22Rv1 (cell line): ENCODE data around the gene UCK2.

Source experiments
- H3K27ac ChIP-seq: fragments of 450-650 bp; 2 replicates; pipeline ENCODE4 v1.5.1; 2017
- ZFX ChIP-seq: fragments of 450-650 bp; IDR thresholded peaks from 2 replicates; pipeline ENCODE4 v1.6.1; 2017; ENCODE audit warnings: antibody characterized with exemption, borderline replicate concordance
- TF ChIP-seq, protein P1 (sequence below): fragments of 450-650 bp; IDR thresholded peaks from 2 replicates; pipeline ENCODE4 v1.5.1; 2017; ENCODE audit warnings: mild to moderate bottlenecking

Gene UCK2

DNA sequence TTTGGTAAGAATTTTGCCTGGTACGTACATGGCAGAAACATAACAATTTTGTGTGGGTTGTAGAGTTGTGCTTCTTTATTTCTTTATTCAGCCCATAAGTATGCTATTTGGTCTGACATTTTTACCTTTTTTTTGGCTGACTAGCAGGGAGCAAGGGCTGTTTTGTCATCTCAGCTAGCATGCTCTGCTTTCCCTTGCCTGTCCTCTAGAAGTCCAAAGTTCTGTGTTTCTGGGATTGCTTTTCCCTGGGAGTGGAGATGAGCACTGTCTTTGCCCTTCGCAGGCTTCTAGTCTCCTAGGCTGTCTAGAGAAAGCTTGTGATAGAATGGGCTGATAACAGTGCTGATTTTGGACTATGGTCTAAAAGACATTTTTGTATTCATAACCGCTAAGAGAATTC is 7.5 kb downstream of the UCK2 start:
- no peak overlapping the region for H3K27ac ChIP-seq
- no peak for TF ChIP-seq ZFX
- TF ChIP-seq, protein P1, sequence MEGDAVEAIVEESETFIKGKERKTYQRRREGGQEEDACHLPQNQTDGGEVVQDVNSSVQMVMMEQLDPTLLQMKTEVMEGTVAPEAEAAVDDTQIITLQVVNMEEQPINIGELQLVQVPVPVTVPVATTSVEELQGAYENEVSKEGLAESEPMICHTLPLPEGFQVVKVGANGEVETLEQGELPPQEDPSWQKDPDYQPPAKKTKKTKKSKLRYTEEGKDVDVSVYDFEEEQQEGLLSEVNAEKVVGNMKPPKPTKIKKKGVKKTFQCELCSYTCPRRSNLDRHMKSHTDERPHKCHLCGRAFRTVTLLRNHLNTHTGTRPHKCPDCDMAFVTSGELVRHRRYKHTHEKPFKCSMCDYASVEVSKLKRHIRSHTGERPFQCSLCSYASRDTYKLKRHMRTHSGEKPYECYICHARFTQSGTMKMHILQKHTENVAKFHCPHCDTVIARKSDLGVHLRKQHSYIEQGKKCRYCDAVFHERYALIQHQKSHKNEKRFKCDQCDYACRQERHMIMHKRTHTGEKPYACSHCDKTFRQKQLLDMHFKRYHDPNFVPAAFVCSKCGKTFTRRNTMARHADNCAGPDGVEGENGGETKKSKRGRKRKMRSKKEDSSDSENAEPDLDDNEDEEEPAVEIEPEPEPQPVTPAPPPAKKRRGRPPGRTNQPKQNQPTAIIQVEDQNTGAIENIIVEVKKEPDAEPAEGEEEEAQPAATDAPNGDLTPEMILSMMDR = no peak

DNA sequence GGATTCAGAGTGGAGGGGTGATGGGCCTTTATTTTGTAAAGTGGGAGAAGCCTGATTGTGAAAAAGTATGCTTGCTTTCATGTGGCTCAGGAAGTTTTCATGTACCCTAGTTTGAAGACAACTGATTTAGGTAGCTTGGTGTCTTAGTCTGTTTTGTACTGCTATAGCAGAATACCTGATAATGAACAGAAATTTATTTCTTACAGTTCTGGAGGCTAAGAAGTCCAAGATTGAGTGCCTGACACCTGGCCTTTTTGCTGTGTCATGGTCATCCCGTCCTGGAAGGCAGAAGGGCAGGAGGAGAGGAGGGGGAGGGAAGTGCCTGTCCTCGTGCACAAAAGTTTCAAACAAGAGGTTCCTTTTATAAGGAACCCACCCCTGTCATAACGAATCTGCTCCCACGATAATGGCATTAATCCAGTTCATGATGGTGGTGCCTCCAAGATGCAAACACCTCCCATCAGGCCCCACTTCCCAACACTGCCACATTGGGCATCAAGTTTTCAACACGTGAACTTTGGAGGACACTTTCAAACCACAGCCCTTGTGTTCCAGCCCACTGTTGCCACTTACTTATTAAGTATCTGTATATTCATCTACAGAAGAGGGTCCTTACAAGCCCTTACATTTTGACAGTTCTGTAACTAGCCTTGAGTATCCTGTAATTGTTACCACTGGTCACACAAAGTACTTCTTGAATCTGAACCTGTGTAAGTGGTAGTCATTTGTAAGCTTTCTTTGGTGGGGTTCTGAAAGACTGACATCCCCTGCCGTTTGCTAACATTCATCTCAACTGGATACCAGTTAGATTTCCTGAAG is 9.5 kb downstream of the UCK2 start:
- TF ChIP-seq ZFX = no peak
- TF ChIP-seq, protein P1 = no peak
- peak overlapping the region; percentile 12; the same call in 1 of the 2 replicates for H3K27ac ChIP-seq

DNA sequence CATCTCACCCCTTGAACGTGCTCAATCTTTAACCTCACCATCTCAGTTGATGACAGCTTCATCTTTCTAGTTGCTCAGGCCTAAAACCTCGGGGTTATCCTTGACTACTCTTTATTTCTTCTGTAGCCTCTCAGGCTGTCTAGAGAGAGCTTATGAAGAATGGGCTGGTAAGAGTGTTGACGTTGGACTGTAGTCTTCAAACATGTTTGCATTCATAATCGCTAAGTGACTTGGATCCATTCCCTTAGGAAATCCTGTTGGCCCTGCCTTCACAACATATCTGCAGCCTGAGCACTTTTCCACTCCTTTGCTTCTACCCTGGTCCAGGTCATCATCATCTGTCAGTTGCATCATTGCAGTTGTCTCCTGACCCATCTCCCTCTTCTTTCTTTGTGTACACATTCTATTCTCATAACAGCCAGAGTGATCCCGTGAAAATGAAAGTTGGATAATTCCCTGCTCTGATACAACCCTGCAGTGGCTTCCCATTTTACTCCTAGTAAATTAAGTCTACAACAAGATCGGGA is 10.5 kb downstream of the UCK2 start:
- no peak for TF ChIP-seq ZFX
- TF ChIP-seq, protein P1 = no peak
- peak overlapping the region; percentile 12; the same call in 1 of the 2 replicates for H3K27ac ChIP-seq

DNA sequence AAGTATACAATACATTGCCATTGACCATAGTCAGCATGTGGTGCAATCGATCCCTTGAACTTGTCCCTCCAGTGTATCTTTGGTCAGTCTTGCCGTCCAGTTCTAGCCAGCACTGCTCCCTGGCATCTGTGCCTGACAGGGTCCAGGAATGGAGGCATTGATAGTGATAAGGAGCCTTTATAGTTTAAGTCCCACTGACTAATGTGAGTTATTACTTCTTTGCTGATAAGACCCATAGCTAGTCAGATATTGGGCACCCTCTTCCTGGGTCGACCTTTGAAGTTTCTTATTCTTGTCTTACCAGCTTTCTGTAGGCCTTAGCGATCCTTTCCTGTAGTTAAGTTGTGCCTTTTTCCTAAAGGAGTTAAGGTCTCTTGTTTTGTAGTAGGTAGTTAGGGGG is 13.0 kb downstream of the UCK2 start:
- H3K27ac ChIP-seq = no peak overlapping the region
- no peak for TF ChIP-seq ZFX
- TF ChIP-seq, protein P1 = no peak

DNA sequence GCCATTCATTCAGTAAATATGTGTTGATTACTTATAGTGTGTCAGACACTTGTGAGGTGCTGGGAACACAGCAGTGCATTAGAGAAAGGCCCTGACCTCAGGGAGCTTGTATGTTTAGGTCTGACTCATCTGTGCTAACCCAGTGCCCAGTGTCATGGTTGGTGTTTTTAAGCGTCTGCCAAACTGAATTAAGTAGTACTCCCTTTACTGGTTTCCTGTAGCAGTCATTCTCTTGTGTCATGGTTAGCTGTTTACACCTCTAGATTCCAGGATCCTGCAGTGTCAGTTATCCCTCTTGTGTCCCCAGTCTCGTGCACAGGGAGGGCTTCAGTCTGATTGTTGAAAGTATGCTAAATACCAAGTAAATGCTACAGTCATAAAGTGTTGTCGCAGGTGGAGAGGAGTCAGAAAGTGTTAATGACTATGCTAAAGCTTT is 14.2 kb downstream of the UCK2 start:
- TF ChIP-seq, protein P1 = no peak
- no peak for TF ChIP-seq ZFX

DNA sequence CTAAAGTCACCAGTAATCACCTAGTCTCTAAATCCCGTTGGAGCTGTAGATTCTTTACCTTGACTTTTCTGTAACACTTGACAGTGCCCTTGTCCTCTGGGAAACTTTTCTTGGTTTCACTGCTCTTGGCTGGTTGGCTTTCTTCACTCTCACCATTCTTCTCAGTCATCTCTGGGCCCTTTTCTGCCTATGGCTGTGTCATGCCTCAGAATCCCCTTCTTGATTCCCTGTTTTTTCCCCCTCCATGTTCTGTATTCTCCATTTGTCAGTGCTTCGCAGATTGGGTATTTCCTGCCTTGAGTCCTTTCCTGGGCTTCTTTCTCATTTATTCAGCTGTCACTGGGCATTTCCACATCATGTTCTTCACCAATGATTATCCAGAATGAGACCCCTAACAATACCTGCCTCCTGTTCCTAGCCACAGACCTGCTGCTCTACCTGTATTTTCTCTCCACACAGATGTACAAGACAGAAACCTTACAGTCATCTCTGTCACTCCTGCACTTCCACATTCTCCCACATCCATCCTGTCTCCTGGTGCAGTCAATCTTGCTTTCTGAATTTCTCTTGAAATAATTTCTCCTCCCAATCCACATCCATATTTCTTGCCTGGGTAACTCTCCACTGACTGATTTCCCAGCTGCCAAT is 14.7 kb downstream of the UCK2 start:
- no peak overlapping the region for H3K27ac ChIP-seq
- TF ChIP-seq, protein P1 = no peak
- TF ChIP-seq ZFX = no peak

More for the DNA sequence above, 14.2 kb downstream of the UCK2 start:
- no peak overlapping the region for H3K27ac ChIP-seq

DNA sequence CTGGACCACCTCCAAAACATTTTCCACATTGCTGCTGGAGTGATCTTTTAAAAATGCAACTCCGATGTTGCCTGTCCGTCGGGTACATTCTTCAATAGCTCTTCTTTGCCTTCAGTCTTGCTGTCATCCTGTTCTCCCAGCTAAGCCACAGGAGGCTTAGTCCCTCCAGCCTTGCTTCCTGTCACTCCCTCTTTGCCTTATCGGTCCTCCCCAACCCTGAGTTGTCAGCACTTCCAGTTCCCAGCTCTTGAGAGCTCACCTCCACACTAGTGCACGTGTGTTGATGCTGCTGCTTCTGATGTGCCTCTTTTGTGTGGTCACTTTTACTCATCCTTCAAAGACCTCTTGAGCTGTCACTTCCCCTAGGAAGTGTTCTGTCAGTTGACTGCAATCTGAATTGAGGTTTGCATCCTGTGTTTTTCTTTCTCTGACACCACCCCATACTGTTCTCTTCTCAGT is 15.3 kb downstream of the UCK2 start:
- no peak overlapping the region for H3K27ac ChIP-seq
- TF ChIP-seq, protein P1 = no peak
- TF ChIP-seq ZFX = no peak
